ENCODE data around the gene TFDP1.

GRCh38 chr13:113610266-113610665 lies 25.7 kb downstream of the TFDP1 start:
- TF ChIP-seq EZH2 (IDR thresholded peaks at IDR 0.05; ENCODE audit: low read depth) (no peak), CTCF (conservative IDR thresholded peaks at IDR 0.05) (no peak)
